K562 (cell line): ENCODE results near the gene LARP6.

Source experiments
- CC2D1A ChIP-seq: fragments of 450-650 bp; IDR thresholded peaks from 2 replicates; pipeline ENCODE4 v1.6.1; 2017; ENCODE audit warnings: mild to moderate bottlenecking
- CREB1 ChIP-seq, 2 experiments: sonication (generic) in 1 of 2; formaldehyde crosslinking in 1 of 2; IDR thresholded peaks; 2 replicates each; pipeline versions ENCODE4 v1.6.1 to v1.8.0; 2012 to 2022; ENCODE audit warnings: inconsistent platforms in 1 of 2, mild to moderate bottlenecking in 1 of 2, missing genetic modification reagents in 1 of 2, moderate library complexity in 1 of 2
- CREB3L1 ChIP-seq: fragments of 450-650 bp; IDR thresholded peaks from 2 replicates; pipeline ENCODE4 v1.6.1; 2014; ENCODE audit warnings: low read depth, mild to moderate bottlenecking, moderate library complexity, borderline replicate concordance
- CTCF ChIP-seq, 3 experiments: IDR thresholded peaks in 2 of 3; conservative IDR thresholded peaks in 1 of 3; 2 replicates each; pipeline ENCODE4 v1.5.1; 2011 to 2012; ENCODE audit warnings: low read length in 3 of 3, mild to moderate bottlenecking in 3 of 3, control low read depth in 2 of 3, improper control_type of control experiment in 1 of 3, inconsistent platforms in 1 of 3, low read depth in 1 of 3, mixed read lengths in 1 of 3, moderate library complexity in 1 of 3; ENCODE audit not compliant: insufficient read depth in 2 of 3
- E2F3 ChIP-seq: fragments of 250-450 bp; sonication (Bioruptor Pico); IDR thresholded peaks from 2 replicates; pipeline ENCODE4 v1.4.0; 2020; ENCODE audit warnings: mild to moderate bottlenecking
- ELF2 ChIP-seq: fragments of 250-450 bp; sonication (Bioruptor Pico); IDR thresholded peaks from 2 replicates; pipeline ENCODE4 v1.5.0; 2021; ENCODE audit warnings: mild to moderate bottlenecking
- FIP1L1 ChIP-seq: fragments of 200-400 bp; formaldehyde crosslinking; IDR thresholded peaks from 2 replicates; pipeline ENCODE4 v1.6.1; 2018; ENCODE audit warnings: mild to moderate bottlenecking, low read depth, low read length; ENCODE audit not compliant: poor library complexity, severe bottlenecking
- HNRNPH1 ChIP-seq: fragments of 200-400 bp; formaldehyde crosslinking; optimal IDR thresholded peaks from 2 replicates; pipeline ENCODE3; 2017; ENCODE audit warnings: low read depth, mild to moderate bottlenecking, low read length, moderate library complexity
- KAT7 ChIP-seq: sonication (generic); formaldehyde crosslinking; IDR thresholded peaks from 2 replicates; pipeline ENCODE4 v1.8.0; 2022; ENCODE audit warnings: missing genetic modification reagents, mild to moderate bottlenecking, borderline replicate concordance
- MAFK ChIP-seq: IDR thresholded peaks from 2 replicates; pipeline ENCODE4 v1.6.1; 2011; ENCODE audit warnings: low read length, improper control_type of control experiment
- TCF7L2 ChIP-seq: fragments of 150-350 bp; IDR thresholded peaks from 2 replicates; pipeline ENCODE4 v1.6.1; 2016; ENCODE audit warnings: low read depth, mild to moderate bottlenecking, low read length, moderate library complexity
- ZFP36 ChIP-seq: fragments of 150-350 bp; IDR thresholded peaks from 2 replicates; pipeline ENCODE4 v1.6.1; 2018; ENCODE audit warnings: low read length, low read depth; ENCODE audit not compliant: partially characterized antibody
- ZNF274 ChIP-seq: IDR thresholded peaks from 2 replicates; pipeline ENCODE4 v1.6.1; 2011; ENCODE audit warnings: low read depth, mild to moderate bottlenecking, low read length, moderate library complexity, borderline replicate concordance
- ZNF764 ChIP-seq: fragments of 250-450 bp; sonication (Bioruptor Pico); IDR thresholded peaks from 2 replicates; pipeline ENCODE4 v1.4.0; 2020; ENCODE audit warnings: low read depth, mild to moderate bottlenecking, moderate library complexity

GRCh38 chr15:70806992-70807712 lies 46.8 kb downstream of the LARP6 start:
- TF ChIP-seq KAT7 (CRISPR knock-in tag) (no peak), CREB1 (IDR thresholded peaks at IDR 0.05) (no peak), CREB1 (CRISPR knock-in tag; IDR thresholded peaks at IDR 0.05) (no peak), E2F3 (CRISPR knock-in tag) (no peak), HNRNPH1 (no peak), CC2D1A (no peak), ZNF274 (no peak), MAFK (no peak), FIP1L1 (no peak), CTCF (IDR thresholded peaks at IDR 0.05 in 2 of 3, conservative IDR thresholded peaks at IDR 0.05 in 1 of 3; ENCODE audit: insufficient read depth in 2 of 3, low read depth in 1 of 3, low read length in 3 of 3) (no peak), CREB3L1 (no peak), ZNF764 (CRISPR knock-in tag) (no peak), TCF7L2 (no peak), ZFP36 (no peak), ELF2 (CRISPR knock-in tag) (no peak)
